Measurements from ENCODE around the gene HYAL2. TPM values are rescaled to one million over a fixed set of nuclear protein-coding genes. Genes with fewer than 3 reads are reported as not detected.
A peak's percentile ranks its signal among the peaks of the same experiment; 100 is the strongest.
"Not testable (repeated sequence)": the region's sequence is repeated elsewhere in the genome, so short reads cannot be mapped to it uniquely, and the experiment has no call there.

The HYAL2 gene
- total and polyA plus RNA-seq, 9 of the 15 experiments (the other 6 are each of a cell fraction or from before 2014, with no cell fraction given): 0.36 to 22.7 (median 11.4) TPM; not detected in 1

GRCh38 chr3:50272538-50272910, 50.0 kb downstream of the HYAL2 start:
- H3K4me1 ChIP-seq (replicated peaks in 1 of 2; ENCODE audit: control insufficient read depth in 2 of 2, insufficient read depth in 2 of 2, low read length in 2 of 2): peaks cover 4 to 64% of the 10 kb centered on the region in 2 experiments; a peak in 3 of 5 replicates
- in situ Hi-C loops (cut with MboI): loop anchor here (5.0 kb wide), 2 partner anchors 45 to 80 kb away; partner anchors contain the start of gene GNAT1
- not testable (repeated sequence) for H3K79me2 ChIP-seq (ENCODE audit: control insufficient read depth, insufficient read depth, low read length); H3K36me3 ChIP-seq (ENCODE audit: control insufficient read depth, insufficient read depth, low read length); H3K27ac ChIP-seq (ENCODE audit: extremely low read depth, low read depth, low read length); DNase-seq (ENCODE audit: extremely low read depth in 1 of 4, low spot score in 3 of 4); ATAC-seq; H3K27me3 ChIP-seq (ENCODE audit: control insufficient read depth in 2 of 2, insufficient read depth in 2 of 2, low read length in 2 of 2); H3K4me3 ChIP-seq; H4K20me1 ChIP-seq (replicated peaks; ENCODE audit: control insufficient read depth, insufficient read depth, low read length); BruUV-seq (replicated peaks); H3K9me1 ChIP-seq (ENCODE audit: control insufficient read depth, insufficient read depth, low read length); H3K9me3 ChIP-seq (replicated peaks; ENCODE audit: control insufficient read depth, insufficient read depth, low read depth, low read length); FAIRE-seq; H3K9ac ChIP-seq (ENCODE audit: insufficient read depth in 1 of 2, low read depth in 2 of 2, low read length in 2 of 2)
- intact Hi-C loops (cut with micrococcal nuclease): loop anchor here (5.0 kb wide), 1 partner anchor 150 kb away; no protein-coding TSS in a partner anchor
- WGBS (ENCODE audit: insufficient coverage, low coverage, missing lambda C conversion rate): 39% methylated on average over 8 of the region's 10 CpGs
- ChIA-PET POLR2A (interaction anchor here (1.3 kb wide), 1 partner anchor 56 kb away, joined by 4 read pairs; the partner anchor contains the start of gene TUSC2), CTCF (ENCODE audit: low intra/inter-chr PET ratio) (interaction anchor here (0.7 to 4.1 kb wide), 7 partner anchors 12 to 279 kb away, joined by 3 to 37 read pairs (median 7); partner anchors contain the start of gene GNAT1)
- peak overlapping the region; percentile 96 for H2AFZ ChIP-seq (ENCODE audit: low read depth, low read length)
- H3K4me2 ChIP-seq (ENCODE audit: insufficient read depth, low read length): peak overlapping the region; percentile 88; the same call in 1 of the 2 replicates

DNA sequence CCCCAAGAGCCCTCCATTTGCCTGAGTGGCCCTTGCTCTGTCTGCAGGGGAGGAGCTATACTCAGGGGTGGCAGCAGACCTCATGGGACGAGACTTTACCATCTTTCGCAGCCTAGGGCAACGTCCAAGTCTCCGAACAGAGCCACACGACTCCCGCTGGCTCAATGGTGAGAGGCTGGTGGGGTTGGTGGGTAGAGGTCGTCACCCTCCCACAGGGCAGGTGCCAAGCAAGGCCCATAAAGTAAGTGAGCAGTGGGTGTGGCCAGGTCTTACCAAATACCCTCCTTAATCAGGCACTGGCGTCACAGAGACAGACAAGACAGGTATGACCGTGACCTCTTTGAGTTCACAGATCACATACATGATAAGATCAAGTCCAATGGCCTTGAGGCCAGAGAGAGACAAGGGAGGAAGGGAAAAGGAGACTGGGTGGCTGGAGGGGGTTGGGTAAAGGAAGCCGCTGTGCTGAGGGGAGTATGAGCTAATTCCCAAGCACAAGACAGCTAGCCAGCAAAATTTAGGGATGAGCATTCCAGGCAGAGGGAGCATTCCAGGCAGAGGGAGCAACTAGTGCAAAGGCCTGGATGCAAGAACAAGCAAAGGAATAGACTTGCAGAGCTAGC, 51.1 kb downstream of the HYAL2 start:
- intact Hi-C loops (cut with micrococcal nuclease): loop anchor here (5.0 kb wide), 1 partner anchor 149 kb away; no protein-coding TSS in a partner anchor
- H3K79me2 ChIP-seq (ENCODE audit: control insufficient read depth, insufficient read depth, low read length): no peaks in the 10 kb centered on the region

More for the DNA sequence above, 51.1 kb downstream of the HYAL2 start:
- no peak for FAIRE-seq
- in situ Hi-C loops (cut with MboI): loop anchor here (5.0 kb wide), 2 partner anchors 44 to 79 kb away; partner anchors contain the start of gene GNAT1
- DNase-seq (ENCODE audit: extremely low read depth in 1 of 4, low spot score in 3 of 4): no peak
- no TSS peak for BruUV-seq (replicated peaks)
- Histone ChIP-seq H3K4me1 (replicated peaks in 1 of 2; ENCODE audit: control insufficient read depth in 2 of 2, insufficient read depth in 2 of 2, low read length in 2 of 2) (peaks cover 4 to 72% of the 10 kb centered on the region in 2 experiments; a peak in 3 of 5 replicates), H3K9me3 (replicated peaks; ENCODE audit: control insufficient read depth, insufficient read depth, low read depth, low read length) (no peaks in the 10 kb centered on the region), H3K9ac (ENCODE audit: insufficient read depth in 1 of 2, low read depth in 2 of 2, low read length in 2 of 2) (peak overlapping the region in 1 of 2 experiments; percentile 48; a peak in 1 of 4 replicates), H3K9me1 (ENCODE audit: control insufficient read depth, insufficient read depth, low read length) (no peaks in the 10 kb centered on the region), H3K4me3 (no peak overlapping the region), H3K4me2 (ENCODE audit: insufficient read depth, low read length) (no peak overlapping the region), H3K27me3 (ENCODE audit: control insufficient read depth in 2 of 2, insufficient read depth in 2 of 2, low read length in 2 of 2) (no peaks in the 10 kb centered on the region), H4K20me1 (replicated peaks; ENCODE audit: control insufficient read depth, insufficient read depth, low read length) (no peaks in the 10 kb centered on the region; the same call in 1 of the 2 replicates), H3K27ac (ENCODE audit: extremely low read depth, low read depth, low read length) (no peak overlapping the region), H2AFZ (ENCODE audit: low read depth, low read length) (0 out of 2 replicates have a peak overlapping the region, but pooled peaks have one; percentile 31), H3K36me3 (ENCODE audit: control insufficient read depth, insufficient read depth, low read length) (no peaks in the 10 kb centered on the region)
- ChIA-PET POLR2A (interaction anchor here (0.6 to 1.3 kb wide), 4 partner anchors 28 to 95 kb away, joined by 3 to 4 read pairs (median 4); partner anchors contain the start of genes GNAI2 and TUSC2), CTCF (ENCODE audit: low intra/inter-chr PET ratio) (interaction anchor here (1.2 to 4.1 kb wide), 2 partner anchors 44 to 77 kb away, joined by 4 to 37 read pairs; no protein-coding TSS in a partner anchor)
- WGBS (ENCODE audit: insufficient coverage, low coverage, missing lambda C conversion rate): 27% methylated on average over 6 of the region's 10 CpGs
- ATAC-seq: no peak
- TF ChIP-seq EP300 (IDR thresholded peaks at IDR 0.05; ENCODE audit: low read length) (peak; percentile 16; the same call in 1 of the 2 replicates), CTBP1 (IDR thresholded peaks at IDR 0.05; ENCODE audit: borderline replicate concordance) (peak; percentile 23; the same call in 1 of the 2 replicates), BRF2 (IDR thresholded peaks at IDR 0.05; ENCODE audit: borderline replicate concordance, insufficient read depth, insufficient read length) (no peak), NR2C2 (CRISPR knock-in tag; IDR thresholded peaks at IDR 0.05) (no peak), NR2C2 (tag; IDR thresholded peaks at IDR 0.05) (peak; percentile 24; the same call in 1 of the 2 replicates), ZBTB1 (CRISPR knock-in tag; IDR thresholded peaks at IDR 0.05; ENCODE audit: borderline replicate concordance, low read depth) (no peak), GATA2 (CRISPR knock-in tag; IDR thresholded peaks at IDR 0.05) (0 out of 2 replicates have a peak, but pooled peaks have one; percentile 8)
